GM18517 (cell line): ENCODE measurements around the gene SUPT3H.

Experiments
- ATAC-seq: cut with Tn5 transposase; IDR thresholded peaks from one replicate; pipeline ENCODE4 v1.9.1; 2021; ENCODE audit warnings: mild to moderate bottlenecking, moderate library complexity; ENCODE audit not compliant: unreplicated experiment

Gene SUPT3H

GRCh38 chr6:45394586-45395095, 16.9 kb upstream of the SUPT3H start:
- no peak for ATAC-seq

- no peak for ATAC-seq
Measured at GRCh38 chr6:45388328-45388727, 10.6 kb upstream of the SUPT3H start.

GRCh38 chr6:45387236-45387635, 9.5 kb upstream of the SUPT3H start:
- ATAC-seq: no peak

- ATAC-seq: no peak
Measured at GRCh38 chr6:45386501-45386900, 8.8 kb upstream of the SUPT3H start.

GRCh38 chr6:45382391-45382790, 4.7 kb upstream of the SUPT3H start:
- ATAC-seq: no peak

- ATAC-seq: peak; percentile 26
Measured at GRCh38 chr6:45378334-45378926, 696 bp upstream of the SUPT3H start.

- ATAC-seq: peak; percentile 5
Measured at GRCh38 chr6:45377043-45377553, 636 bp downstream of the SUPT3H start.

- ATAC-seq: no peak
Measured at GRCh38 chr6:45376310-45377042, 1.3 kb downstream of the SUPT3H start.

- no peak for ATAC-seq
Measured at GRCh38 chr6:45375449-45375848, 2.3 kb downstream of the SUPT3H start.

GRCh38 chr6:45371924-45372573, 5.7 kb downstream of the SUPT3H start:
- no peak for ATAC-seq

- no peak for ATAC-seq
Measured at GRCh38 chr6:45369870-45370269, 7.9 kb downstream of the SUPT3H start.

GRCh38 chr6:45367999-45368398, 9.7 kb downstream of the SUPT3H start:
- ATAC-seq: no peak

- no peak for ATAC-seq
Measured at GRCh38 chr6:45366534-45366933, 11.2 kb downstream of the SUPT3H start.

- ATAC-seq: no peak
Measured at GRCh38 chr6:45365036-45365435, 12.7 kb downstream of the SUPT3H start.

- no peak for ATAC-seq
Measured at GRCh38 chr6:45364466-45364865, 13.3 kb downstream of the SUPT3H start.

GRCh38 chr6:45353654-45354053, 24.1 kb downstream of the SUPT3H start:
- no peak for ATAC-seq

- ATAC-seq: no peak
Measured at GRCh38 chr6:45351667-45352066, 26.1 kb downstream of the SUPT3H start.

- ATAC-seq: no peak
Measured at GRCh38 chr6:45351076-45351475, 26.7 kb downstream of the SUPT3H start.

GRCh38 chr6:45350186-45350710, 27.5 kb downstream of the SUPT3H start:
- no peak for ATAC-seq

- no peak for ATAC-seq
Measured at GRCh38 chr6:45344900-45345299, 32.8 kb downstream of the SUPT3H start.

GRCh38 chr6:45328523-45328922, 49.2 kb downstream of the SUPT3H start:
- ATAC-seq: no peak
